ENCODE results near the gene LMNTD1.

LMNTD1 gene

DNA sequence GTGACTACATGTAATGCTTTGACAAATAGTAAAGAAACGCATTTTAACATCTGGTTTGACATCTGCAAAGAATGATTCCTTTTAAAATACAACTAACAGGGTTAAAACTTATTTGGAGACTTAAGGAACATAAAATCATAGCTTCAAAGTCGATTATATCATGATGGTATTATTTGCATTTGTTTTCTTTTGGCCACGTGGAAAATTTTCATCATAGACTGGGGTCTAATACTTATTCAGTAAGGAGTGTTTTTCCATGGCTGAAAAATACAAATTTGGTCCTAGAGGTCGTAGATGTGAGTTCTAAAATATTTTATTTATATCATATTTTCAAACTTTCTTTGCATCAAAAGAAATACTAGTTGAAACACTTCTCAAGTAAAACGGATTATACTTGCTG is 31.5 kb upstream of the LMNTD1 start:
- no peaks in the 10 kb centered on the region for H3K36me3 ChIP-seq (ENCODE audit: control insufficient read depth, insufficient read depth, low read length)
- no peak overlapping the region for H3K27ac ChIP-seq (ENCODE audit: insufficient read depth, low read length, poor library complexity, severe bottlenecking)
- no peaks in the 10 kb centered on the region for H3K9me3 ChIP-seq (ENCODE audit: control insufficient read depth, low read length)
- no peaks in the 10 kb centered on the region for H3K27me3 ChIP-seq (replicated peaks; ENCODE audit: control insufficient read depth, insufficient read depth, low read length, poor library complexity, severe bottlenecking)
- H3K4me3 ChIP-seq (ENCODE audit: insufficient read depth, low read depth, low read length, poor library complexity, severe bottlenecking) = no peak overlapping the region
- no peaks in the 10 kb centered on the region for H3K4me1 ChIP-seq (ENCODE audit: control insufficient read depth, insufficient read depth, low read length, poor library complexity, severe bottlenecking)
- DNase-seq = no peak

DNA sequence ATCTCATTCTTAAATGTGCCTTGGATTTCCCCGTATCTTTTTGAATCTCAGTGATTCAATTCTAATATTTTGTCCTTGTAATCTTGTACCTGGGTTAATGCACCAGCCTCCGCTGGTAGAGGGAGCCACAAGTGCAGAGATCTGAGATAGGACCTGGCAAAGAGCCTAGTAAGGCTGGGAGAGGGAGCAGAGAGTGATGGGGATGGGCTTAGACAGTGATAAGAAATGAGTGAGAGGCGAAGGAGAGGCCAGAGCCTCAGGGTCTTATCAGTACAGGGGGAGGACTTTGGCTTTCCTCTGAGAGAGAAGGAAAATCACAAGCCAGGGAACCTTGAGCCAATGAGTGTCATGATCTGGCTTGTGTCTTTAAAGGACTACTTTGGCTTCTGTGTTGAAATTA is 30.5 kb upstream of the LMNTD1 start:
- Histone ChIP-seq H3K4me1 (ENCODE audit: control insufficient read depth, insufficient read depth, low read length, poor library complexity, severe bottlenecking) (no peaks in the 10 kb centered on the region), H3K9me3 (ENCODE audit: control insufficient read depth, low read length) (no peaks in the 10 kb centered on the region), H3K27ac (ENCODE audit: insufficient read depth, low read length, poor library complexity, severe bottlenecking) (no peak overlapping the region), H3K27me3 (replicated peaks; ENCODE audit: control insufficient read depth, insufficient read depth, low read length, poor library complexity, severe bottlenecking) (no peaks in the 10 kb centered on the region), H3K36me3 (ENCODE audit: control insufficient read depth, insufficient read depth, low read length) (no peaks in the 10 kb centered on the region), H3K4me3 (ENCODE audit: insufficient read depth, low read depth, low read length, poor library complexity, severe bottlenecking) (no peak overlapping the region)
- no peak for DNase-seq

DNA sequence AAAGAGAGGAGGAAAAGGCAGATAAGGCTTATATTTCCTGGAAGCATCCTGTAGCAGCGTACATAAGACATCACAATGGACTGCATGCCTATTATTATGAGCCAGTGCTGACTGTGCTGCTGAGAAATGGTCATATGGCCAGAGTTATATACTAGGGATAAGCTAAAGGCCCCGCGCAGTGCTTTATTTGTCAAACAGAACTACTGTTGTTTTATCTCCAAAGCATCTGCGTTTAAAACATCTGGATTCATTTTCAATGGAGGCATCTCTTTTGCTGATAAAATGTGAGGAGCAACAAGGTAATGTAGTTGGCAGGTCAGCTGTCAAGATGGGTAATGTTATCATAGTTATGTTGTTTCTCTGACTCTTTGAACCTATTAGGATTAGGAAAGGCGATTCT is 28.0 kb upstream of the LMNTD1 start:
- H3K4me3 ChIP-seq (ENCODE audit: insufficient read depth, low read depth, low read length, poor library complexity, severe bottlenecking) = no peak overlapping the region
- H3K27ac ChIP-seq (ENCODE audit: insufficient read depth, low read length, poor library complexity, severe bottlenecking) = no peak overlapping the region
- H3K36me3 ChIP-seq (ENCODE audit: control insufficient read depth, insufficient read depth, low read length) = no peaks in the 10 kb centered on the region
- no peak for DNase-seq
- no peaks in the 10 kb centered on the region for H3K27me3 ChIP-seq (replicated peaks; ENCODE audit: control insufficient read depth, insufficient read depth, low read length, poor library complexity, severe bottlenecking)
- H3K9me3 ChIP-seq (ENCODE audit: control insufficient read depth, low read length) = no peaks in the 10 kb centered on the region
- H3K4me1 ChIP-seq (ENCODE audit: control insufficient read depth, insufficient read depth, low read length, poor library complexity, severe bottlenecking) = no peaks in the 10 kb centered on the region

DNA sequence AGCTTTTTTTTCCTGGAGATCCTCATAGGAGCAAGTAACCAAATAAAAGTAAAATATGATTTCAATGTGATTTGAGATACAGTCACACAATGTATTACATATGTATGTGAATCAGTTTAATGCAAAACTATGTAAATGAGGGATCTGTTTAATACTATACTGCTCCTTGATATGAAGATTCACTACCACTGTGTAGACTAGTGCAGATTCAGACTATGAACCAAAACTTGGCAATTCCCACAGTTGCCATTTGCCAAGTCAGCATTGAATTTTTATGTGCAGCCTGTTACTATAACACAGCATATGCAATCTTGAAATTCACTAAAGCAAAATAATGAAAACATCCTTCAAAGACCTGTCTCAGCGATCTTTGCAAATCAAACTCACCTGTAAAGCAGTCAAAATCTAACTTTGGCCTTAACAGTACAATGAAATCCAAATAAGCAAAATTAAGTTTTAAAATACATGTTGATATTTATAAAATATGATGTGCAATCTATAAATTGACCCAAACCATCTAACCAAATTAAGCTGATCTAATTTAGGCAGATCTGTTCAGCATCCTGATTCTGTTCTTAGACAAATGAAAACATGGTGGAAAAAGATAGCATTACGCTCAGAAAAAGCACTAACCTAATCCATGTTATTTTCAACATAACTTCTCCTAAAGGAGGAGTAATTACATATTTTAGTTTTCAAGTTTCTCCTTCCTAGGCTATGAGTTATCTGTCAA is 25.5 kb upstream of the LMNTD1 start:
- Histone ChIP-seq H3K27ac (ENCODE audit: insufficient read depth, low read length, poor library complexity, severe bottlenecking) (no peak overlapping the region), H3K4me1 (ENCODE audit: control insufficient read depth, insufficient read depth, low read length, poor library complexity, severe bottlenecking) (no peaks in the 10 kb centered on the region), H3K27me3 (replicated peaks; ENCODE audit: control insufficient read depth, insufficient read depth, low read length, poor library complexity, severe bottlenecking) (no peaks in the 10 kb centered on the region), H3K4me3 (ENCODE audit: insufficient read depth, low read depth, low read length, poor library complexity, severe bottlenecking) (no peak overlapping the region), H3K36me3 (ENCODE audit: control insufficient read depth, insufficient read depth, low read length) (no peaks in the 10 kb centered on the region), H3K9me3 (ENCODE audit: control insufficient read depth, low read length) (no peaks in the 10 kb centered on the region)
- DNase-seq = no peak

DNA sequence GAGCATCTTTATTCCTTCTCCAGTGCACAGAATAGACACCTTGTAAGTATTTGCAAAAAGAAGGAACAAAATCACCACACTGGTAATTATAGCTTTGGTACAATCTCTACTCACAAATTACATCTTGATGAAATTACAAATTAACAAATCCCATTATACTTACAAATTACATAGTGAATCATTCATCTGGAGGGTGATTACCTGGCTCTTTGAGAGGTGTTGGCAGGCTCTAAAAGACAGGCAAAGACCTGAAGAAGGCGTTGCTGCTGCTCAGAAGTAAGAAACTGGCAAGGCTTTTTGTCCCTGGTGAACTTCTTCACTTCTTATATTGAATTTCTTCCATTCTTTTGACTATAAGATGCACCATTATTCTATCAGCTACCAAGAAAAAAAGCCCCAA is 21.7 kb upstream of the LMNTD1 start:
- Histone ChIP-seq H3K9me3 (ENCODE audit: control insufficient read depth, low read length) (no peaks in the 10 kb centered on the region), H3K4me3 (ENCODE audit: insufficient read depth, low read depth, low read length, poor library complexity, severe bottlenecking) (no peak overlapping the region), H3K27me3 (replicated peaks; ENCODE audit: control insufficient read depth, insufficient read depth, low read length, poor library complexity, severe bottlenecking) (no peaks in the 10 kb centered on the region)

DNA sequence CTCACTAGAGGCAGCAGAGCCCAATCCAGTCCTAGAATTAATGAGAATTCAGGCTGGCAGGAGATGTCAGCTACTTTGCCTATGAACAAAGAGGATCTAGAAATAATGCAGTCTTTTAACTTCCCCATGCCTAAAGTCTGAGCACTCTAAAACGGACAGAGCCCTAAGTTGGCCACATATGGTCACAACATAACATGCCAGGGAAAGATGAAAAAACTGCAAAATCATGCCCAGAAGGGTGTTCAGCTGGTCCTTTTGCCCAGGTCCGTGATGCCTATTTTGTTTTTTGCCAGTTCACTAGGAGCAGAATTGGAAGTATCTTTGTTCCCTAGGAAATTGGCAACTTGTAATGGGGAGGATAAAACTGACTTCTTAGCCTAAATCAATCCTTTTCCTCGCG is 20.3 kb upstream of the LMNTD1 start:
- Histone ChIP-seq H3K4me3 (ENCODE audit: insufficient read depth, low read depth, low read length, poor library complexity, severe bottlenecking) (no peak overlapping the region), H3K36me3 (ENCODE audit: control insufficient read depth, insufficient read depth, low read length) (no peaks in the 10 kb centered on the region), H3K27me3 (replicated peaks; ENCODE audit: control insufficient read depth, insufficient read depth, low read length, poor library complexity, severe bottlenecking) (no peaks in the 10 kb centered on the region), H3K9me3 (ENCODE audit: control insufficient read depth, low read length) (no peaks in the 10 kb centered on the region), H3K4me1 (ENCODE audit: control insufficient read depth, insufficient read depth, low read length, poor library complexity, severe bottlenecking) (no peaks in the 10 kb centered on the region), H3K27ac (ENCODE audit: insufficient read depth, low read length, poor library complexity, severe bottlenecking) (no peak overlapping the region)
- no peak for DNase-seq

More for the DNA sequence above, 21.7 kb upstream of the LMNTD1 start:
- Histone ChIP-seq H3K36me3 (ENCODE audit: control insufficient read depth, insufficient read depth, low read length) (no peaks in the 10 kb centered on the region), H3K4me1 (ENCODE audit: control insufficient read depth, insufficient read depth, low read length, poor library complexity, severe bottlenecking) (no peaks in the 10 kb centered on the region), H3K27ac (ENCODE audit: insufficient read depth, low read length, poor library complexity, severe bottlenecking) (no peak overlapping the region)
- DNase-seq = no peak

DNA sequence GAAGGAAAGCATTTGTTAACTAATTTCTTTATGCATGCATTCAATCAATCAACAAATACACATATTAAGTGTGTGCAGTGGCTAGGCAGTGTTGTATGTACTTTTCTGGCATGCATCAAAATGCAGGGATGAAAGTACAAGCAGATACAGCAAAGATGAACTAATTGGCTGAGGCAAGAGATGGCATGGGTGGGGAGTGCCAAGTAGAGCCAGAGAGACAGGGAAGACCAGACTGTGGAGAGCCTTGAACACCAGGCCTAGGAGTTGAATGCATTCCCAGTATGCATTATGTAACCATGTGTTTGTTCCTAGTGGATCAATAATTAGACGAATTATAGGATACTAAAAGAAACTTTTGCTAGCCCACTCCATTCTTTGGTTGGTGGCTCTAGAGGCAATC is 17.3 kb upstream of the LMNTD1 start:
- Histone ChIP-seq H3K27ac (ENCODE audit: insufficient read depth, low read length, poor library complexity, severe bottlenecking) (no peak overlapping the region), H3K27me3 (replicated peaks; ENCODE audit: control insufficient read depth, insufficient read depth, low read length, poor library complexity, severe bottlenecking) (no peaks in the 10 kb centered on the region), H3K4me1 (ENCODE audit: control insufficient read depth, insufficient read depth, low read length, poor library complexity, severe bottlenecking) (no peaks in the 10 kb centered on the region), H3K4me3 (ENCODE audit: insufficient read depth, low read depth, low read length, poor library complexity, severe bottlenecking) (no peak overlapping the region), H3K9me3 (ENCODE audit: control insufficient read depth, low read length) (no peaks in the 10 kb centered on the region), H3K36me3 (ENCODE audit: control insufficient read depth, insufficient read depth, low read length) (no peaks in the 10 kb centered on the region)
- no peak for DNase-seq

DNA sequence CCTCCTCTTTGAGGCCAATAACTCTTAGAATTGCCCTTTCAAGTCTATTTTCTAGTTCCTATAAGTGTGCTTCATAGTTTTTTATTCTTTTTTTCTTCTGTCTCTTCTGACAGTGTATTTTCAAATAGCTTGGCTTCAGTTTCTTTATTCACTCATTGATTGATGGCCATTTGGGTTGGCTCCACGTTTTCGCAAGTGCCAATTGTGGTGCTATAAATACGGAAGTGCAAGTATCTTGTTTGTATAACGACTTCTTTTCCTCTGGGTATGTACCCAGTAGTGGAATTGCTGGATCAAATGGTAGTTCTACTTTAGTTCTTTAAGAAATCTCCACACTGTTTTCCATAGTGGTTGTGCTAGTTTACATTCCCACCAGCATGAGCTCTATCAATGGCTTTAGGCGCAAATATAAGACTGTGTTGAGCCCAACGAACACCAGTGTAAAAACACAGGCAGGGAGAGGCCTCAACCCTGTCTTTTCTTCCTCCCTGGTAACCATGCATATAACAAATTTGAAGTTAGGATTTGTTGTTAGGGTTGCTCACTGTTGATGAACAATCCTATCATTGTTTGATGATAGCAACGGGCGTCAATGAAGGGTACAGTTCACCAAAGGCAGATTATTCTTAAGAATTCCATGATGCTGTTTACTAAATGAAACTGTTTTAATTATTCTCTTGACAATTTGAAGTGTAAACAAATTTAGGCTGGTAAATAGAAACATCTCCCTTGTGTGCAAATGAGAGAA is 13.3 kb upstream of the LMNTD1 start:
- no peak overlapping the region for H3K27ac ChIP-seq (ENCODE audit: insufficient read depth, low read length, poor library complexity, severe bottlenecking)
- no peaks in the 10 kb centered on the region for H3K36me3 ChIP-seq (ENCODE audit: control insufficient read depth, insufficient read depth, low read length)
- no peak overlapping the region for H3K4me3 ChIP-seq (ENCODE audit: insufficient read depth, low read depth, low read length, poor library complexity, severe bottlenecking)
- no peaks in the 10 kb centered on the region for H3K9me3 ChIP-seq (ENCODE audit: control insufficient read depth, low read length)
- H3K4me1 ChIP-seq (ENCODE audit: control insufficient read depth, insufficient read depth, low read length, poor library complexity, severe bottlenecking) = no peaks in the 10 kb centered on the region
- DNase-seq = no peak
- no peaks in the 10 kb centered on the region for H3K27me3 ChIP-seq (replicated peaks; ENCODE audit: control insufficient read depth, insufficient read depth, low read length, poor library complexity, severe bottlenecking)

DNA sequence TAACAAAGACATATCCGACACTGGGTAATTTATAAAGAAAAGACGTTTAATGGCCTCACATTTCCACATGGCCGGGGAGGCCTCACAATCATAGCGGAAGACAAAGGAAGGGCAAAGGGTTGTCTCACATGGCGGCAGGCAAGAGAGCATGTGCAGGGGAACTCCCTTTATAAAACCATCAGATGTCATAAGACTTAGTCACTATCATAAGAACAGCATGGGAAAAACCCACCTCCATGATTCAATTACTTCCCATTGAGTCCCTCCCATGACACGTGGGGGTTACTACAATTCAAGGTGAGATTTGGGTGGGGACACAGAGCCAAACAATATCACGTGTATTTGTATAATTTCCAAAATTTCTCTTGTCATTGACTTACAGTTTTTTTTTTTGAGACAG is 5.5 kb upstream of the LMNTD1 start:
- H3K9me3 ChIP-seq (ENCODE audit: control insufficient read depth, low read length) = no peaks in the 10 kb centered on the region
- no peak overlapping the region for H3K4me3 ChIP-seq (ENCODE audit: insufficient read depth, low read depth, low read length, poor library complexity, severe bottlenecking)
- H3K27me3 ChIP-seq (replicated peaks; ENCODE audit: control insufficient read depth, insufficient read depth, low read length, poor library complexity, severe bottlenecking) = no peaks in the 10 kb centered on the region
- no peaks in the 10 kb centered on the region for H3K4me1 ChIP-seq (ENCODE audit: control insufficient read depth, insufficient read depth, low read length, poor library complexity, severe bottlenecking)
- DNase-seq = no peak
- H3K27ac ChIP-seq (ENCODE audit: insufficient read depth, low read length, poor library complexity, severe bottlenecking) = no peak overlapping the region
- no peaks in the 10 kb centered on the region for H3K36me3 ChIP-seq (ENCODE audit: control insufficient read depth, insufficient read depth, low read length)

DNA sequence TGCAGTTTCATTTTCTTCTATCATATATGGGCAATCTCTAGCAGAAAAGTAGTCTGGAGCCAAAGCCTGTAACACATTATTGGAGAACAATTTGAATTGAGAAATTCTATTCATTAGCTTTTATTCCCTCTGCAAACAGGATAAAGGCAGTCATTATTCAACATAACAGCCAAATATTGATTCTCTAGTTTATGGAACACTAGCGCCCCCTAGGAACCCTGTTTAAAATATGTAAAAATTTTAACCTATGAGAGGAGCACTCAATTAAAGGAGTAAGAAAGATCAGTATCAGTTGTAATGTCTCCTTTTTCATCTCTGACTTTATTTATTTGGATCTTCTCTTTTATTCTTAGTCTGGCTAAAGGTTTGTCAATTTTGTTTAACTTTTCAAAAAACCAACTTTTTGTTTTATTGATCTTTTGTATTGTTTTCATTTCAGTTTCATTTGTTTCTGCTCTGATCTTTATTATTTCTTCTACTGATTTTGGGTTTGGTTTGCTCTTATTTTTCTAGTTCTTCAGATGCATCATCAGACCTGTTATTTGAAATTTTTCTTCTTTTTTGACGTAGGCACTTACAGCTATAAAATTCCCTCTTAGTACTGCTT is 4.8 kb upstream of the LMNTD1 start:
- Histone ChIP-seq H3K36me3 (ENCODE audit: control insufficient read depth, insufficient read depth, low read length) (no peaks in the 10 kb centered on the region), H3K4me1 (ENCODE audit: control insufficient read depth, insufficient read depth, low read length, poor library complexity, severe bottlenecking) (no peaks in the 10 kb centered on the region), H3K9me3 (ENCODE audit: control insufficient read depth, low read length) (no peaks in the 10 kb centered on the region), H3K4me3 (ENCODE audit: insufficient read depth, low read depth, low read length, poor library complexity, severe bottlenecking) (no peak overlapping the region), H3K27me3 (replicated peaks; ENCODE audit: control insufficient read depth, insufficient read depth, low read length, poor library complexity, severe bottlenecking) (no peaks in the 10 kb centered on the region), H3K27ac (ENCODE audit: insufficient read depth, low read length, poor library complexity, severe bottlenecking) (no peak overlapping the region)
- no peak for DNase-seq
